IMR-90 (cell line): ENCODE results near the gene RIMS3. TPM values are rescaled to one million over a fixed set of nuclear protein-coding genes. Genes with fewer than 3 reads are reported as not detected.

Experiments
- ATAC-seq: fragments of 200-7000 bp; cut with Tn5 transposase; 2 replicates; pipeline ENCODE4 v1.9.1; 2020; ENCODE audit warnings: low read depth, mild to moderate bottlenecking, moderate library complexity
- BruUV-seq: library from RNA; stranded (reverse); fragments of 400-500 nt; replicated peaks from 2 replicates; lab custom pipeline; 2021; lab: Mats Ljungman, UMichigan
- CTCF ChIA-PET: fragments of 300-600 bp; formaldehyde crosslinking; extraction: SDS; loops from one replicate; lab custom pipeline; 2021; ENCODE audit warnings: antibody characterized with exemption; lab: Yijun Ruan, JAX
- POLR2A ChIA-PET: fragments of 300-600 bp; sonication (Branson Sonifier 250); formaldehyde crosslinking; loops from one replicate; lab custom pipeline; 2022; ENCODE audit warnings: antibody characterized with exemption; ENCODE audit not compliant: unreplicated experiment; lab: Charles Lee
- DNase-seq: peaks from one replicate; pipeline ENCODE4 v3.0.0; 2013
- H2AFZ ChIP-seq: replicated peaks from 2 replicates; pipeline ENCODE3; 2013; ENCODE audit warnings: low read length, mild to moderate bottlenecking; ENCODE audit not compliant: poor library complexity
- H2AK5ac ChIP-seq: 2 replicates; pipeline ENCODE4 v1.6.1; 2013; ENCODE audit warnings: low read depth, low read length, inconsistent platforms
- H2AK9ac ChIP-seq: replicated peaks from 2 replicates; pipeline ENCODE3; 2013; ENCODE audit warnings: mild to moderate bottlenecking, low read depth, low read length, moderate library complexity; ENCODE audit not compliant: poor library complexity
- H2BK120ac ChIP-seq: 2 replicates; pipeline ENCODE4 v1.6.1; 2013; ENCODE audit warnings: low read depth, low read length, inconsistent platforms
- H2BK15ac ChIP-seq: 3 replicates; pipeline ENCODE4 v1.6.1; 2013; ENCODE audit warnings: low read depth, low read length, inconsistent platforms
- H2BK20ac ChIP-seq: 2 replicates; pipeline ENCODE4 v1.6.1; 2013; ENCODE audit warnings: low read depth, mild to moderate bottlenecking, inconsistent platforms, low read length, moderate library complexity
- H2BK5ac ChIP-seq: 2 replicates; pipeline ENCODE4 v1.6.1; 2013; ENCODE audit warnings: mild to moderate bottlenecking, low read depth, low read length, inconsistent platforms; ENCODE audit not compliant: poor library complexity, severe bottlenecking
- H3K14ac ChIP-seq: replicated peaks from 2 replicates; pipeline ENCODE4 v1.6.1; 2013; ENCODE audit warnings: low read depth, low read length, inconsistent platforms
- H3K18ac ChIP-seq: 2 replicates; pipeline ENCODE4 v1.6.1; 2013; ENCODE audit warnings: low read depth, low read length, control low read depth
- H3K23ac ChIP-seq: 2 replicates; pipeline ENCODE4 v1.6.1; 2013; ENCODE audit warnings: low read depth, low read length, inconsistent platforms
- H3K27ac ChIP-seq: 2 replicates; pipeline ENCODE4 v1.5.1; 2013; ENCODE audit warnings: mild to moderate bottlenecking, control low read depth, low read length; ENCODE audit not compliant: insufficient read depth
- H3K27me3 ChIP-seq: 2 replicates; pipeline ENCODE4 v1.6.1; 2013; ENCODE audit warnings: low read length; ENCODE audit not compliant: control insufficient read depth, insufficient read depth
- H3K36me3 ChIP-seq: 2 replicates; pipeline ENCODE4 v1.6.1; 2013; ENCODE audit warnings: low read length, mixed read lengths; ENCODE audit not compliant: control insufficient read depth, insufficient read depth
- H3K4ac ChIP-seq: 2 replicates; pipeline ENCODE4 v1.6.1; 2013; ENCODE audit warnings: low read depth, low read length, inconsistent platforms
- H3K4me1 ChIP-seq: 2 replicates; pipeline ENCODE4 v1.6.1; 2013; ENCODE audit warnings: low read length, mixed read lengths; ENCODE audit not compliant: control insufficient read depth, insufficient read depth
- H3K4me2 ChIP-seq: 2 replicates; pipeline ENCODE4 v1.6.1; 2013; ENCODE audit warnings: low read depth, mild to moderate bottlenecking, control low read depth, low read length, moderate library complexity
- H3K4me3 ChIP-seq: 2 replicates; pipeline ENCODE4 v1.5.1; 2013; ENCODE audit warnings: low read depth, mild to moderate bottlenecking, control low read depth, low read length, moderate library complexity; ENCODE audit not compliant: insufficient read depth
- H3K56ac ChIP-seq: 2 replicates; pipeline ENCODE4 v1.6.1; 2013; ENCODE audit warnings: low read length, inconsistent platforms; ENCODE audit not compliant: insufficient read depth; ENCODE audit errors: extremely low read depth
- H3K79me1 ChIP-seq, 2 experiments: 2 replicates each; pipeline ENCODE4 v1.6.1; 2013; ENCODE audit warnings: low read length in 2 of 2, inconsistent platforms in 1 of 2, low read depth in 1 of 2
- H3K9ac ChIP-seq: 2 replicates; pipeline ENCODE4 v1.6.1; 2013; ENCODE audit warnings: low read depth, low read length, control low read depth
- H3K9me1 ChIP-seq: 2 replicates; pipeline ENCODE4 v1.6.1; 2013; ENCODE audit warnings: low read length, inconsistent platforms; ENCODE audit not compliant: insufficient read depth
- H3K9me3 ChIP-seq: 2 replicates; pipeline ENCODE4 v1.6.1; 2013; ENCODE audit warnings: low read length; ENCODE audit not compliant: control insufficient read depth, insufficient read depth
- H4K20me1 ChIP-seq: 2 replicates; pipeline ENCODE4 v1.6.1; 2013; ENCODE audit warnings: low read length, inconsistent platforms; ENCODE audit not compliant: insufficient read depth
- H4K5ac ChIP-seq: 2 replicates; pipeline ENCODE4 v1.6.1; 2013; ENCODE audit warnings: mild to moderate bottlenecking, low read depth, low read length, control low read depth
- H4K8ac ChIP-seq, 2 experiments: 2 replicates each; pipeline ENCODE4 v1.6.1; 2013; ENCODE audit warnings: low read depth in 2 of 2, low read length in 2 of 2, control low read depth in 1 of 2, inconsistent platforms in 1 of 2
- H4K91ac ChIP-seq: 2 replicates; pipeline ENCODE4 v1.6.1; 2013; ENCODE audit warnings: low read depth, low read length, inconsistent platforms; ENCODE audit not compliant: insufficient read depth
- BHLHE40 ChIP-seq: fragments of 150-350 bp; IDR thresholded peaks from 2 replicates; pipeline ENCODE4 v1.6.1; 2016; ENCODE audit warnings: mild to moderate bottlenecking, low read depth, low read length
- CEBPB ChIP-seq: IDR thresholded peaks from 2 replicates; pipeline ENCODE4 v1.6.1; 2012; ENCODE audit warnings: low read depth, low read length, improper control_type of control experiment
- CHD1 ChIP-seq: IDR thresholded peaks from 2 replicates; pipeline ENCODE4 v1.6.1; 2012; ENCODE audit warnings: low read depth, low read length, improper control_type of control experiment
- FOS ChIP-seq: fragments of 150-350 bp; IDR thresholded peaks from 2 replicates; pipeline ENCODE4 v1.6.1; 2016; ENCODE audit warnings: low read depth, low read length
- MAFK ChIP-seq: IDR thresholded peaks from 2 replicates; pipeline ENCODE4 v1.6.1; 2012; ENCODE audit warnings: low read depth, low read length, improper control_type of control experiment
- MAZ ChIP-seq: IDR thresholded peaks from 2 replicates; pipeline ENCODE4 v1.6.1; 2012; ENCODE audit warnings: low read depth, mild to moderate bottlenecking, low read length, improper control_type of control experiment, moderate library complexity, borderline replicate concordance
- MXI1 ChIP-seq: IDR thresholded peaks from 2 replicates; pipeline ENCODE4 v1.6.1; 2012; ENCODE audit warnings: low read depth, mild to moderate bottlenecking, low read length, moderate library complexity, borderline replicate concordance
- NFE2L2 ChIP-seq: fragments of 150-350 bp; IDR thresholded peaks from 2 replicates; pipeline ENCODE4 v1.6.1; 2016; ENCODE audit warnings: low read depth, mild to moderate bottlenecking, low read length
- POLR2A ChIP-seq: IDR thresholded peaks from 2 replicates; pipeline ENCODE4 v1.6.1; 2012; ENCODE audit warnings: mild to moderate bottlenecking, low read depth, low read length
- RAD21 ChIP-seq: IDR thresholded peaks from 2 replicates; pipeline ENCODE4 v1.6.1; 2012; ENCODE audit warnings: low read length, improper control_type of control experiment
- RCOR1 ChIP-seq: IDR thresholded peaks from 2 replicates; pipeline ENCODE4 v1.6.1; 2012; ENCODE audit warnings: mild to moderate bottlenecking, low read length, improper control_type of control experiment; ENCODE audit not compliant: insufficient replicate concordance
- RFX5 ChIP-seq: IDR thresholded peaks from 2 replicates; pipeline ENCODE4 v1.8.0; 2012; ENCODE audit warnings: low read depth, mild to moderate bottlenecking, low read length, moderate library complexity
- WGBS, 2 experiments: methylation state at CpG; one replicate each; pipeline versions ENCODE4 v1.1.5 to v1.1.7; 2013; ENCODE audit warnings: missing lambda C conversion rate in 2 of 2; ENCODE audit not compliant: insufficient read length in 1 of 2; ENCODE audit errors: extremely low coverage in 2 of 2; 5-methylcytosine and 5-hydroxymethylcytosine counted together
- dilution Hi-C: fragments of 300-500 bp; cut with HindIII; formaldehyde crosslinking; loops from one replicate; pipeline ENCODE4 v1.14.3; 2018; ENCODE audit warnings: low sequenced_read_pairs; ENCODE audit not compliant: unreplicated experiment
- in situ Hi-C: fragments of 300-500 bp; cut with MboI; formaldehyde crosslinking; loops from 3 replicates; pipeline ENCODE4 v1.14.3; 2019; ENCODE audit warnings: low sequenced_read_pairs, inconsistent platforms, mixed read lengths
- intact Hi-C: fragments of 100-400 bp; cut with micrococcal nuclease; formaldehyde crosslinking; loops from 2 replicates; pipeline ENCODE4 v1.10.0; 2022
- polyA plus RNA-seq, 3 experiments: library from polyadenylated mRNA; depleted of rRNA; stranded (reverse); fragments of >200 nt; gene quantifications; 2 replicates each; pipeline ENCODE4 v1.2.3, GENCODE V29; 2012; ENCODE audit warnings: low replicate concordance in 1 of 3
- total RNA-seq: library from RNA; depleted of rRNA; stranded (reverse); fragments of >200 nt; gene quantifications from 2 replicates; pipeline ENCODE4 v1.2.3, GENCODE V29; 2012
- TF ChIP-seq, protein P1 (sequence below): fragments of 150-350 bp; IDR thresholded peaks from 2 replicates; pipeline ENCODE4 v1.6.1; 2017; ENCODE audit warnings: mild to moderate bottlenecking, antibody characterized with exemption, low read length, low read depth

RIMS3 gene
- total and polyA plus RNA-seq, 2 of the 4 experiments (the other 2 are of a cell fraction) = 0.10 to 0.36 TPM

DNA sequence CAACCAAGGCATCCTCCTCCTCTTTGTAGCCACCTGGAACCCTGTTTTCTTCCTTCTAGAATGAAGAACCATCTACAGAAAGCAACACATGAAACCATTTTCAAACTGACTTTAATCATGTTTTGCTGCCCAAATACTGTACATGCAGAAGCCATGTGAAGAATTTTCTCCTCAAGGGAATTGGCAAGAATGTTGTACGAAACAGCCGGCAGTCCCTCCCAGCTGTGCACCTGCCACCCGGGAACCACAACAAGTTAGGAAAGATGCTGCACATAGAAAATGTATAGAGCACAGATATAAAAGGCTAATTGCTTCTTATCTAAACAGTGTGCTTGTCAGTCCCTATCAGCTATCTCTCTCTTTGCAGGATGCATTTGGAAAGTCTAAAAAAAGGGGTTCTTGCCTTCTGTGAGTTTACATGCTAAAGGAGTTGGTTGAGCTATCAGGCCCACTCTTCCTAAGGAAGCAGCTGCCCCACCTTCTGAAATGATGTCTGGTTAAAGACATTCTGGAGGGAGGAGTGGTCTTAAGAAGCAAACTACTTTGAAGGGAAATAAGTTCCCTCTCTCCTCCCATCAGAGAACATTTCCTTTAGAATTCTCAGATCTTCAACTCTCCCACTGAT lies 44.8 kb downstream of the RIMS3 start:
- Histone ChIP-seq H3K4me2 (no peak overlapping the region), H4K91ac (no peak overlapping the region), H3K9me1 (no peaks in the 10 kb centered on the region), H3K4ac (no peak overlapping the region), H2AFZ (no peak overlapping the region), H3K23ac (no peak overlapping the region), H2BK120ac (no peak overlapping the region), H3K14ac (no peak overlapping the region), H4K5ac (no peak overlapping the region), H3K27ac (no peak overlapping the region), H3K9me3 (no peaks in the 10 kb centered on the region), H2AK5ac (no peak overlapping the region), H4K8ac (no peak overlapping the region), H3K56ac (no peak overlapping the region), H2AK9ac (no peak overlapping the region), H3K4me3 (no peak overlapping the region), H3K27me3 (peaks cover 26% of the 10 kb centered on the region), H2BK5ac (no peak overlapping the region), H3K9ac (no peak overlapping the region), H2BK20ac (no peak overlapping the region), H3K4me1 (no peaks in the 10 kb centered on the region), H4K20me1 (no peaks in the 10 kb centered on the region), H3K36me3 (no peaks in the 10 kb centered on the region), H2BK15ac (no peak overlapping the region), H3K18ac (no peak overlapping the region), H3K79me1 (no peaks in the 10 kb centered on the region)
- dilution Hi-C loops = no loop called here
- no TSS peak for BruUV-seq
- ATAC-seq (no peak), DNase-seq (no peak)
- intact Hi-C loops = no loop called here
- in situ Hi-C loops = loop anchor here (10.0 kb wide), 1 partner anchor 224 kb away; no protein-coding TSS in a partner anchor
- TF ChIP-seq BHLHE40 (no peak), RCOR1 (no peak), MXI1 (no peak), POLR2A (no peak), RFX5 (no peak), MAFK (no peak), CEBPB (no peak), RAD21 (no peak), CHD1 (no peak), NFE2L2 (no peak), FOS (no peak), MAZ (no peak)
- TF ChIP-seq, protein P1, sequence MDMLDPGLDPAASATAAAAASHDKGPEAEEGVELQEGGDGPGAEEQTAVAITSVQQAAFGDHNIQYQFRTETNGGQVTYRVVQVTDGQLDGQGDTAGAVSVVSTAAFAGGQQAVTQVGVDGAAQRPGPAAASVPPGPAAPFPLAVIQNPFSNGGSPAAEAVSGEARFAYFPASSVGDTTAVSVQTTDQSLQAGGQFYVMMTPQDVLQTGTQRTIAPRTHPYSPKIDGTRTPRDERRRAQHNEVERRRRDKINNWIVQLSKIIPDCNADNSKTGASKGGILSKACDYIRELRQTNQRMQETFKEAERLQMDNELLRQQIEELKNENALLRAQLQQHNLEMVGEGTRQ = no peak
- no CpG with 5 or more reads among the region's 3 CpGs for WGBS, 2 experiments
- CTCF ChIA-PET = no interaction called here
- POLR2A ChIA-PET = no interaction called here
